ENCODE data around the gene NEO1.
"Not testable (repeated sequence)": the region's sequence is repeated elsewhere in the genome, so short reads cannot be mapped to it uniquely, and the experiment has no call there.

The NEO1 gene

GRCh38 chr15:73210630-73211029 is 158.4 kb downstream of the NEO1 start:
- no peak for DNase-seq

DNA sequence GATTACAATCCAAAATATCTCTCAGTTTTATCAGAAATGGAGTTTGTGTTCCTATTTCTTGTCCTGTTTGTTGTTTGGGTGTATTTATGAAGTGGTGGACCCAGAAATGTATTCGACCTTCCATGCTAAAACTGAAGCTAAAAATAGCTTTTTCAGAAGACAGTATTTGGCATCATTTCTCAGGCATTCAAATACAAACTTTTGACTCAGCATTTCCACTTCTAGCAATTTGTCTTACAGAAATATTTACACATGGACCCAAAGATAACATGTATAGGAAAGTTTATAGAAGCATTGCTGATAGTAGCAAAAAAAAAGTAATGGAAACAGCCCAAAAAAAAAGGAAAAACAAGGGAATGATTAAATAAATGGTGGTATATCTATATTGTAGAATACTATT is 160.2 kb downstream of the NEO1 start:
- DNase-seq = no peak

DNA sequence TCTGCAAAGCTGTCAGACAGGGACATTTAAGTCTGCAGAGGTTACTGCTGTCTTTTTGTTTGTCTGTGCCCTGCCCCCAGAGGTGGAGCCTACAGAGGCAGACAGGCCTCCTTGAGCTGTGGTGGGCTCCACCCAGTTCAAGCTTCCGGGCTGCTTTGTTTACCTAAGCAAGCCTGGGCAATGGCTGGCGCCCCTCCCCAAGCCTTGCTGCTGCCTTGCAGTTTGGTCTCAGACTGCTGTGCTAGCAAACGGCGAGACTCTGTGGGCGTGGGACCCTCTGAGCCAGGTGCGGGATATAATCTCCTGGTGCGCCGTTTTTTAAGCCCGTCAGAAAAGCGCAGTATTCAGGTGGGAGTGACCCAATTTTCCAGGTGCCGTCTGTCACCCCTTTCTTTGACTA is 169.2 kb downstream of the NEO1 start:
- not testable (repeated sequence) for DNase-seq

DNA sequence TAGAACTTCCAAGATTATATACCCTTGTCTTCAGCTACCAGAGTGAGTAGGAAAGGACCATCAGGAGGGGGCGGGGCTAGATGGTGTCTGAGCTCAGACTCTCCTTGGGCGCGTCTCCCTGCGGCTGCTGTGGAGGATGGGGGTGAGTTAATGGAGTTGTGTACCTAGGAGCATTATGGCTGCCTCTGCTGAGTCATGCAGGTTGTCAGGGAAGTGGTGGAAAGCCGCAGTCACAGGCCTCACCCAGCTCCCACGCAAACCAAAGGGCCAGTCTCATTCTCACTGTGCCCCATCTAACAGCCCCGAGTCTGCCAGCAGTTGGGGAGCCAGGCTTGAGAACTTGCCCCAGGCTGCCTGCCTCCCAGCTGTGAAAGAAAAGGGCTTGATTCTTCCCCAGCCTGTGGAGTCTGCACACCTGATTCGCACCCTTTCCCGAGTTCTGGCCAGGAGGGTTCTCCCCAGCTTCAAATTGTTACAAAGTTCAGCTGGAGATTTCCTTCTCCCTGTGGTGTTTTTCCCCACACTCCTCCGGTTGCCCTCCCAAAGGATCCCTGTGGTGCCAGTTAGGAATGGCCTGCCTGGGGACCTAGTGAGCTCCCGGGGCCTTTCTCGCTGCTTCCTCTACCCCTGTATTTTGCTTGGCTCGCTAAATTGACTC is 173.2 kb downstream of the NEO1 start:
- no peak for DNase-seq

DNA sequence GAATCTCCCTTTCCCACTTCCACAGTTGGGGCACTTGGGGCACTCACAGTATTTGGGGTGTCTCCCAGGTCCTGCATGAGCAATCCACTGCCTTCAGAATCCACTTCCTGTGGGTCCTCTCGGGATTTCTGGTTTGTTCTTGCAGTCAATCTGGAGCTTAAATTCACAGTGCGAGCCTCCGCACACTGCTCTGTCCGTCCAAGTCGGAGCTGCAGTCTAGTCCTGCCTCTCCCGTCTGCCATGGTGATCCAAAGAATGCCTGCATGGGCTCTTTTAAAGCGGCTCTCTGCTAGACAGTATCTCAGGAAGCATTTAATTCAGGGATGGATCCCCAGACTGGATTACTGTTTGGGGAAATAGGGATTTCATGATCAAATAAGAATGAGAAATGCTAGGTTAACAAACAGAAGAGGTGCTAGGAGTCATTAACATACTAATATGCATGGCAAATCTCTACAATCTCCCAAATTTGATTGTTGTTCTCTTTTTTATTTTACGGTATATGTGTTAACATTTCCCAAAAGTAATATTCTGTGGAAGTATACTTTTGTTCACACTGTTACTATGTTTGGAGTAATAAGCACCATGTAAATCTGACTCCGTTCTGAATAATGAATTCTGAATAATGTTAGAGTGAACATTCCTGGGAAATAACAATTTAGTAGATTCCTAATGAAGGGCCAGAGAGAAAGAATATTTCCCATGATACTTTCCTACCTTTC is 174.0 kb downstream of the NEO1 start:
- peak in 2 of 14 donors; percentile 13 to 15 for DNase-seq

- no peak for DNase-seq
These were observed 175.3 kb downstream of the NEO1 start for GRCh38 chr15:73227433-73228056.

- no peak for DNase-seq
These were observed 175.9 kb downstream of the NEO1 start for GRCh38 chr15:73228128-73228646.

DNA sequence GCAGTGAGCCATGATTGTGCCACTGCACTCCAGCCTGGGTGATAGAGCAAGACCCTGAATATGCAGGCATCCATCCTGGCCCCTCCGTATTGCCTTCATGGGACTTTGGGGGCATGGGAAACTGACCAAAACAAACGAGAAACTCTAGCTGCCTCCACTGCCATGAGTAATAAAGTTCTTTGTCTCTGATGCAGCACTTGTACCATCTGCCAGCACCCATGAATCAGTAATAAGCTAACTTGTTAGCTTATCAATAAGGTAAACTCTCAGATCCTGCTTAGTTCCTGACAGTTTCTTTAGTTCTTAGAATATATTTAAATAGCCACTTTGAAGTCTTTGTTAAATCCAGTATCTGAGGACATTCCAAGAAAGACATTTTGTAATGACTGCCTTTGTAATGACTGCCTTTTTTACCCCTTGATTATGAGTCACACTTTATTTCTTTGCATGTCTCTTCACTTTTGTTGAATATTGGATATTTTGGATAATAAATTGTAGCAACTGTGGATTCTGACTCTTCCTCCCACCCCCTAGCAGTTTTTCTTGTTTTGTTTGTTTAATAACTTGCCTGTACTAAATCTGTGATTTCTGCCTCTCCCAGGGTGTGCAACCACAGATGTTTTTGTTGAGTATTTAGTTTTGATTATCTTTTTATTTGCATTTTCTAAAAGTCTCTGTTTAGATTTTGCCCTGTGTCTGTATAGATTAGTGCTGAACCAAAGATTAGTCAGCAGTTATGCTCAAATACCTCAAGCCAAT is 179.6 kb downstream of the NEO1 start:
- DNase-seq = no peak

DNA sequence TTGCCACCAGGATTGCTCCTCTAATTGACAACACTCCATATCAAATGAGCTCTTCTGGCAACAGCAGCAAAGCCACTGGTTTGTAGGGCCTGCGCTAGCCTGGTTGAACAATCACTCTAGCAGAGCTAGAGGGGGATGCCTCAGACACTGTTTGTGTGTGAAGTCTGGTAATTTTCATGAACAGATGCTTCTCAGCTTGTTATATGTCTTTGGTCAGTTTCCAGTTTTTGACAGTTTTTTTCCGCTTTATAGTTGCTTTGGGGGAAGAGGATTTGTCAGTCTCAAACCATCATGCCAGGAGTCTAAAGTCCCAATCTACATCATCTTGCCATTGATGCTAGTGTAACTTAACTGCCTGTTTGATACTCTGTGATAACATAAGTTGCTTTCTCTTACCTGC is 180.5 kb downstream of the NEO1 start:
- DNase-seq = peak in 1 of 14 donors; percentile 21

DNA sequence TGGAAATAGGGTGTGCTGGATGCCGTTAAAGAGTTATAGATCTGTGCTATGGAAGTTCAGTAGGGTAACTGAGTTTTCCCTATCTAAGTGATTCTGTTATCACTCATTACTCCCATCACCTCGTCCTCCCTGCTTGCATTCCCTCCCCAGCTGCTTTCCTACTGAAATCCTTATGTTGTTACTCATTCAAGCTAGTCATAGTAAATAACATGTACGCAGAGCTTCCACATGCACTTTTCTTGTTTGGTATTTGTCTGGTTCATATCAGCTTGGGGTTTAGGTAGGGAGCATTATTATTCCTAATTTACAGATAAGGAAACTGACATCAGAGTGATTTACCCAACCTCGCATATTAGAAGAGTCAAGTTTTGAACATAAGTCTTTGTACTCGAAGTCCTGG is 181.4 kb downstream of the NEO1 start:
- DNase-seq = no peak

DNA sequence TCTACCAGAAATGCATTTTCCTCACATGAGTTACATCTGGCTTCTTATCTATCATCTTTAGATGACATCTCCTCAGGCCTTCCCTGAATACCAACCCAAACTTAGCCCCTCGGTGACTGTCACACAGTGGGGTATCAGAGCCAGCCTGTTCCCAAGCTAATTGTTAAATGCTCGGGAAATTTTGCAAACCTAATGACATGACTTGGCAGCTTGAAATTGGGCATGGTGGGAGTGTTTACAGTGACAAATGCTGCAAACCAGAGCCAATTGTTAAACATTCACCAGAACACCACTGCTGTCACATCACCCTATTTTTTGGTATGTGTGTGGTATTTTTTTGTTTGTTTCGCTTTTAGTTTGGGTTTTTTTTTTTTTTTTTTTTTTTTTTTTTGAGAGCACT is 185.6 kb downstream of the NEO1 start:
- peak in 2 of 14 donors; percentile 12 to 22 for DNase-seq

DNA sequence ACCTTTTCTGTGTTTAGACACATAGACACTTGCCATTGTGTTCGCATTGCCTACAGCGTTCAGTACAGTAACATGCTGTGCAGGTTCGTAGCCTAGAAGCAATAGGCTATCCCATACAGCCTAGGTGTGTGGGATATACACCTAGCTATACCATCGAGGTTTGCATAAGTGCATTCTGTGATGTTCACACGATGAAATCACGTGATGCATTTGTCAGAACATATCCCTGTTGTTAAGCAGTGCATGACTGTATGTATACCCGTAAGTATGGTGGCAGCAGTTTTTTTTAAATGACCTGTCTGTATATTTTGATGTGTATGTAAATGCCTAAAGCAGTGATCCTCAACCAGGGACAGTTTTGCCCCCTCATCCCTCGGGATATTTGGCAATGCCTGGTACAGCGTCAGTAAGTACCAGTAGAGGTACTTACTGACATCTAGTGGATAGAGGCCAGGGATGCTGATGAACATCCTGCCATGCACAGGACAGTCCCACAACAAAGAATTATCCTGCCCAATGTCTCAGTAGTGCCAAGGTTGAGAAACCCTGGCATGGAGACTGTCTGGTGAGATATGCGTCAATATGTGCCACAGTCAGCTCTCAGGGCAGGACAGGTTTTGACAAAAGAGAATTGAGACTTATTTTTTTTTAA is 187.4 kb downstream of the NEO1 start:
- DNase-seq = no peak

DNA sequence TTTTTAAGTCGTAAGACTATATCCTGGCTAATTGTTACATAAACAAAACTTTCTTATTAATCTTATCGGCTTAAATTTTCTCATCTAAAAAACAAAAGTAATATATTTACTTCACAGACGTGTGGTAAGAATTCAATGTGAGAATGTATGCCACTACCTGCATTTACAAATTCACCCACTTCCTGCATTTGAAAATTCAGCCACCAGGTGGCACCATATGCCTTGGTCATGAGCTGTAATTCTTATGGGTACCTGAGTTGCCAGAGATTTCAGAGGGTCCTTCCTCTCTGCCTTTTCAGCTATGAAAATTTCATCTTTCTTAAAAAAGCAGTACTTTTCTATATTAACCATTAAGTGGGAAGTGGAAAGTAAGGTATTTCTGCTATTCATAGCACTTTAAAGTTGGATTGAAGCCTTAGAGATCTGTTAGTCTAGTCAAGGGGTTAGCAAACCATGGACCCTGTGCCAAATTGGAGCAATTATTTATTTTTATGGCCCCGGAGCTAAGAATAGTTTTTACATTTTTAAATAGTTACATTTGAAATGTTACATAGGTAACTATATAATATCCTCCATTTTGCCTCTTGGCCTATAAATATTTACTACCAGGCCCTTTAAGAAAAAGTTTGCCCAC is 188.7 kb downstream of the NEO1 start:
- DNase-seq = peak in 7 of 14 donors; percentile 3 to 46 (median 29)

DNA sequence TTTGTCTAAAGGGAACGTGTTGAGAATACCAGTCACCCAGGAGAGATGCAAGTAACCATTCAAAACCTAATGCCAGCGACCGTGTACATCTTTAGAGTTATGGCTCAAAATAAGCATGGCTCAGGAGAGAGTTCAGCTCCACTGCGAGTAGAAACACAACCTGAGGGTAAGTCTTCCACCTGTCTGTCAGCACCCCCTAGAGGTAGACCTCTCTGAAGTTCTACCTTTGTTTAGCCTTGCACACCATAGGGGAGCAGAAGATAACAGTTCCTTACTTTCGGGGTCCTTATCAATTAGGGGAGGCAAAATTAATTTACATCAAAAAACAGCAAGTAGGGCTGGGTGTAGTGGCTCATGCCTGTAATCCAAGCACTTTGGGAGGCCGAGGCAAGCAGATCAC is 192.1 kb downstream of the NEO1 start:
- DNase-seq = no peak

- no peak for DNase-seq
These were observed 194.2 kb downstream of the NEO1 start for GRCh38 chr15:73246439-73246838.

- DNase-seq = no peak
These were observed 194.6 kb downstream of the NEO1 start for GRCh38 chr15:73246898-73247297.

- DNase-seq = no peak
These were observed 195.1 kb downstream of the NEO1 start for GRCh38 chr15:73247331-73247730.

- no peak for DNase-seq
These were observed 197.2 kb downstream of the NEO1 start for GRCh38 chr15:73249499-73249898.

DNA sequence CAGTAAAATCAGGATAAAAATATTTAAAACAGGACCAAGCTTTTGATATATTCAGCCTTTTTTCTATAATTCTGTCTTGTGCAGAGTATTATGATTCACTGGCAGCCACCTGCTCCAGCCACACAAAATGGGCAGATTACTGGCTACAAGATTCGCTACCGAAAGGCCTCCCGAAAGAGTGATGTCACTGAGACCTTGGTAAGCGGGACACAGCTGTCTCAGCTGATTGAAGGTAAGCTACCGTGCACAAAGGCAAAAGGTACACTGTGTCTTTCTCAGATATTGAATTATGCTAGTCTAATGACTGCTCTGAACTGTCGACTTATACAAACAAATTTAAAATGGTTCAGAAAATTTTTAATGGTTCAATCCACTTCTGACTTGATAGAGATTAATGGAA is 202.3 kb downstream of the NEO1 start:
- no peak for DNase-seq

GRCh38 chr15:73258271-73259108 is 206.2 kb downstream of the NEO1 start:
- no peak for DNase-seq

DNA sequence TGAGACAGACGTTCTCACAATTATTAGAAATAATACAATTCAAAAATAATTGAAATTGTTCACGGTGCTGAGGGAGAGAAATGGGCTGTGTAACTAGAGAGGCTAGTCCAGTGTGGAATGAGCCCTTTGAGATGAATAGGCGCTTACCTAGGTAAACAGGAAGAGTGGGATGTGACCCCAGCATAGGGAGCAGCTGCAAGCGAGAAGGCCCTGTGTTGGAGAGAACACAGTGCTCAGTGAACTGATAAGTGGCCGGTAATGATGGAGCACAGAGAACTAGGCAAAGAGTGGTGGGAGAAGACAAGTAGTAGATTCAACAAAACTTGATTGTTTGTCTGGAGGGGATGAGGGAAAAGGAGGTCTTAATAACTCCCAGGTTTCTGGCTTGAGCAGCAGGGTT is 212.6 kb downstream of the NEO1 start:
- DNase-seq = no peak
